Skin of body (tissue), 2 donors: ENCODE data around the gene FAM98C. TPM values are rescaled to one million over a fixed set of nuclear protein-coding genes. Genes with fewer than 3 reads are reported as not detected.
"Not testable (repeated sequence)": the region's sequence is repeated elsewhere in the genome, so short reads cannot be mapped to it uniquely, and the experiment has no call there.

Experiments used
- DNase-seq: peaks from one replicate; lab custom pipeline; 2025; lab: John Stamatoyannopoulos, UW
- total RNA-seq: library from RNA; depleted of rRNA; stranded (reverse); fragments of >200 nt; gene quantifications from one replicate; pipeline ENCODE4 v1.2.3, GENCODE V29; 2014

FAM98C gene
- total RNA-seq, 1 donor from 2014 or later, result 6.2 TPM

DNA sequence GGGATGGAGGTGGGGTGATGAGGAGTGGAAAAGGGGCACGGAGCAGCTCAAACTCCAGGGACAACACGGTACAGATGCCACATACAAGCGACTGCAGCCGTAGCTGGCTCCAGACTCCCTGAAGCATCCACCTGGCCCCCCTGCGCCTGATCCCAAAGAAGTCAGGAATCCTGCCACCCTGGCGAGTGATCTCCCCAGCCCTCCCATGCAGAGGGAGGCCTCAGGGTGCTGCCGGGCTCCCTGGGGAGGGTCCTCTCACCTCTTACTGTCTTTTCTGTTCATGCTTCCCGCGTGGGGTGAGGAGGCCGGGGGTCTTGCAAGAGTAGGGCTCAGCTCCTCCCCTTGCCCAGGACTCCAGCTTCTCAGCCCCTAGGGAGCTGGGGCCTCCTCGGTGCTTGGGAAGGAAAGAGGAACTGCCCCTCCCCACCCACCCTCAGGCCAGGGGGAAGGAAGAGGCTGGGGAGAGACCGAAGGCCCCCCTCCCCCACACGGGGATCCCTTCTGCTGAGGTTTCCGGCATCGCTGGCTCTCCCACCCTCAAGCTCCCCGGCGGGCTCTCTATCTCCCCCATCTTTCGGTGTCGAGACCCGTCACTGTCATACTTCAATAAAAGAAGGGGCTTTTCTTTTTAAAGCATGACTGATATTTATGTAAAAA is 23.0 kb downstream of the FAM98C start, which contains the start of gene RASGRP4:
Gene RASGRP4, minus strand, starts transcription at position 410 of the 657 bp plus-strand sequence. Its CDS starts 128 bp downstream, at position 282.
- DNase-seq, result no peak

DNA sequence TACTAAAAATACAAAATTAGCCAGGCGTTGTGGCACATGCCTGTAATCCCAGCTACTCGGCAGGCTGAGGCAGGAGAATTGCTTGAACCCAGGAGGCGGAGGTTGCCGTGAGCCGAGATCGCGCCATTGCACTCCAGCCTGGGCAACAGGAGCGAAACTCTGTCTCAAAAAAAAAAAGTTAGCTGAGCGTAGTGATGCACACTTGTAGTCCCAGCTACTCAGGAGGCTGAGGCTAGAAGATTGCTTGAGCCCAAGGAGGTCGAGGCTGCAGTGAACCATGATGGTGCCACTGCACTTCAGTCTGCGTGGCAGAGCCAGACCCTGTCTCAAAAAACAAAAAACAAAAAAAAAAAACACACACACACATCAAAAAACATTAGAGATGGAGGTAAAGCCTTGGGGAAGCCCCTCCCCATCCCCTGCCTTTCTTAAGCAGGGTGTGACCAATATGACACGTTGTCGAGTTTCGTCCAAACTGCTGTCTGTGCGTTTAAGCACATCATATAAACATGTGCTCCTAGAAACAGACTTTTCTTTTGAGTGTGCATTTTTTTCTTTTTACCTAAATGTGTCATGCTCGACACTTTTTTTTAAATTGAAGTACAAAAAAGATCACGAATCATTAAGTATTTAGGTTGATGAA is 24.3 kb downstream of the FAM98C start:
- not testable (repeated sequence) for DNase-seq

DNA sequence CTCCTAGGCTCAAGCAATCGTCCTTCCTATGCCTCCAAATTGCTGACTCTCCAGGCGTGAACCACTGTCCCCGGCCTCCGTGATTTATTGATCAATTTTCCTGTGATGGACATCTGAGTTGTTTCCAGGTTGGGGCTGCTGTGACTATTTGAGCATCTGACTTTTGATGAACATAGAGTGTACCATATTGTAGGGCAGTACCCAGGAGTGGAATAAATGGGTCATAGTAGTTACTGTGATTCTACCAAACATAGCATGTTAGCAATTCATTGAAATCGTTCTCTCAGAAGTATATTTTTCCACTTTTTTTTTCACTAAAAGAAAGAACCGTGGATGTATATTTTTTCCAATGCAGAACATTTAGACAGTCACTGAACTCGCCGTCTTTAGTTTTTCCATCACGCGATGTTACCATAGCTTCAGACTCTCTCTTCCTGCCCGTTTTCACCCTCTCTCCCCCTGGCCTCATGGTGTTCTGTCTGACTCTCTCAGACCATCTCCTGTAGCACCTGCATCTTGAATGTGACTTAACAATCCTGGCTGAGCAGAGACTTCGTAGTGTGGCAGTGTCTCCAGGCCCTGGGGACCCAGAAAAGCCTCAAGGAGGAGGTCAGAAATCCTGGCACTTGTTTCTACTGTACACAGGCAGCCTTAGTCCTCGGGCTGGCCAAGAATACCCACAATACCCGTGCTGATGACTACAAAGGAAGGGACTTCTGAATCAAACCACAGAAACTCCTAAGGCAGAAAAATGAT is 26.3 kb downstream of the FAM98C start:
- DNase-seq, result no peak

DNA sequence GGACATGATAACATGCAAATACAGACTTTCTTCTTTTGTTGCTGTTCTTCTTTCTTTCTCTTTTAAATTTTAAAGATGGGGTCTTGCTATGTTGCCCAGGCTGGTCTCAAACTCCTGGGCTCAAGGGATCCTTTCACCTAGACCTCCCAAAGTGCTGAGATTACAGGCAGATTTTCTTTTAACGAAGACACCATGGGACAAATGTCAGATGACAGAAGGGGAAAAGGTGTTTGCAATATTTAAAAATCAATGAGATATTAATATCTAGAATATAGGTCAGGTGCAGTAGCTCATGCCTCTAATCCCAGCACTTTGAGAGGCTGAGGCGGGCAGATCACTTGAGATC is 26.9 kb downstream of the FAM98C start:
- DNase-seq, result no peak

DNA sequence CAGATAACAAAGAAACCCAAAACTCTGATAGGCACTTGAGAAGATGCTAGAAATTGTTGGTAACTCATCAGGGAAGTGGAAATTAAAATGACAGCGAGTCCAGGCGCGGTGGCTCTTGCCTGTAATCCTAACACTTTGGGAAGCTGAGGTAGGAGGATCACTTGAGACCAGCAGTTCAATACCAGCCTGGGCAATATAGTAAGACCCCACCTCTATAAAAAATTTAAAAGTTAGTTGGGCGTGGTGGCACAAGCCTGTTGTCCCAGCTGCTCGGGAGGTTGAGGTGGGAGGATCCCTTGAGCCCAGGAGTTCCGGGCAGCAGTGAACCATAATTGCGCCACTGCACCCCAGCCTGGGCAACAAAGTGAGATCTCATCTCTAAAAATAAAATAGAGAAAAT is 28.0 kb downstream of the FAM98C start:
- no peak for DNase-seq

DNA sequence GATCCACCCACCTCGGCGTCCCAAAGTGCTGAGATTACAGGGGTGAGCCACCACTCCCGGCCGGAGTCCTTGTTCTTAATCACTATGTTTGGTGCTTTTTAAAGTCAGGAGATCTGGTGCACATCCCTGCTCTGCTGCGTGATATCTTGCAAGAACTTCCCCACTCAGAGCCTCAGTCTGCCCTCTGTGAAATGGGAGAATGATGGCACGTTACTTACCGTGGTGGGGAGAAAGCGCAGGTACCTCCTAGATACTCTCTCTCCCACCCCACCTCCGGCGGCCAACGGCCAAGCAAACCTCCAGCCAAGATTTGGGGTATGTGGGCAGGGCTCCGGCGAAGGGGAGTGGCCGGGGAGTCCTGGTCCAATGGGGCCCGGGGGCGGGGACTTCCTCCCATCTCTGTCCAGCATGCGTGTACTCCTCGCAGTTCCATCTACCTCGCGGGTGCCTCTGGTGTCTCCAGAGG is 30.4 kb downstream of the FAM98C start, which contains the start of gene RYR1:
Gene RYR1, plus strand, starts transcription at position 424 of the 466 bp plus-strand sequence. CDS start 139 bp downstream, outside the sequence.
- DNase-seq, result no peak

DNA sequence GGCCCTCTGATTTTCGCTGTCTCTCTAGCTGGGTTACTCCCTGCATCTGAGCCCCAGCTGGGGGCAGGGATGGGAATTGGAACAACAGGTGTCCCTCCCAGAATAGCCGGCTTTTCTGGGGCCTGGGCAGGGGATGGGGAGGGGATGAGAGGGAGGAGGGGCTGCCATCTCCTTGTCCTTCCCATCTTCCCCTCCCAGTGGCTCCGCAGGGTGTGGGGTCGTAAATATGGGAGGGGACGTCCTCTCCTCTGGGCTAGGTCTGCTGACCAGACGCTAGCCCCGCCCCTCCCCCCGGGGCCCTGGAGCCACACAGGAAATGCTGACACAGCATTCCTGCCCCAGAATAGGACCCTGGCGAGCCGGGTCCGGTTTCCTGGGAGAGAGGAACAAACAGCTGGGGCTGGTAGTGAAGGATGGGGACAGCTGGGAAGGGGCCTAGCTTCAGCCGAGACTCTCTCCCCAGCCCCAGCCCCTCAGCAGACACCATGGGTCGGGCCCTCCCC is 31.7 kb downstream of the FAM98C start:
- peak; percentile 26 for DNase-seq

DNA sequence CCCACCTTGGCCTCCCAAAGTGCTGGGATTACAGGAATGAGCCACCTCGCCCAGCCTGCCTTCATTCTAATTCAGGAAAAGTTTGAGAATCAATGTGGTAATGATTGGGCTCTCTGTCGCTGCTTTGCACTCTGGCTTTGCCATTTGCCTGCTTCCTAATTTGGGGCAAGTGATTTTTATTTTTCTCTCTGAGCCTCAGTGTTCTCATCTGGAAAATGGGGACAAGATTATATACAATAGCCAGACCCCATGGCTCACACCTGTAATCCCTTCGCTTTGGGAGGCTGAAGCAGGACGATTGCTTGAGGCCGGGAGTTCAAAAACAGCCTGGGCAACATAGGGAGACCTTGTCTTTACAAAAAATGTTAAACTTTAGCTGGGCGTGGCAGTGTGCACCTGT is 34.4 kb downstream of the FAM98C start:
- no peak for DNase-seq

DNA sequence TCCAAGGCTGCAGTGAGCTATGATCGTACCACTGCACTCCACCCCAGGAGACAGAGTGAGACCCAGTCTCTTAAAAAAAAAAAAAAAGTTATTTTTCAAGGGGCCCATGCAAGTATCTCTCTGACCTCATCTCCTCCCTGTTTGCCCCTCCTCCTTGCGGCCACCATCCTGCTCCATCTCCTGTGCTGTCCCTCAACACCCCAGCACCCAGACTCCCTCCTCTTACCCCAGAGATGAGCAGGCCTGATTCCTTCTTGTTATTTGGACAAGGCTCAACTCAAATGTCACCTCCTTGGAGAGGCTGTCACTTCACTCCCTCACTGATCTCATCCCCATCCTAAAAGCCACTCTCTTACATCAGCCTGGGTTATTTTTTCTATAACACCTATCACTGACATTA is 35.0 kb downstream of the FAM98C start:
- DNase-seq, result no peak

DNA sequence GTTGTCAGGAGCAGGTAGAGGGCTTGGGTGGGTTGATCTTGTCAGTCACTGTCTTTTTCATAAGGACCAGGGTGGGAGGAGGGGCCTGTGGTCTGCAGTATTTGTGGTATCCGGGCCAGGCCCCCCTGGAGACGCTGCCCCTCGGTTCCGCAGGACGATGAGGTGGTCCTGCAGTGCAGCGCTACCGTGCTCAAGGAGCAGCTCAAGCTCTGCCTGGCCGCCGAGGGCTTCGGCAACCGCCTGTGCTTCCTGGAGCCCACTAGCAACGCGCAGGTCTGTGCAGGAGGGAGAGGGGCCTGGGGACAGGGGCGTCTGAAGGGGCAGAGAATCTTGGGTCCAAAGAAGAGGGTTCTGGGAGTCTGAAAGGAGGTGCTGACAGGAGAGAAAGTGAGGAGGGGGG is 37.7 kb downstream of the FAM98C start:
- no peak for DNase-seq

DNA sequence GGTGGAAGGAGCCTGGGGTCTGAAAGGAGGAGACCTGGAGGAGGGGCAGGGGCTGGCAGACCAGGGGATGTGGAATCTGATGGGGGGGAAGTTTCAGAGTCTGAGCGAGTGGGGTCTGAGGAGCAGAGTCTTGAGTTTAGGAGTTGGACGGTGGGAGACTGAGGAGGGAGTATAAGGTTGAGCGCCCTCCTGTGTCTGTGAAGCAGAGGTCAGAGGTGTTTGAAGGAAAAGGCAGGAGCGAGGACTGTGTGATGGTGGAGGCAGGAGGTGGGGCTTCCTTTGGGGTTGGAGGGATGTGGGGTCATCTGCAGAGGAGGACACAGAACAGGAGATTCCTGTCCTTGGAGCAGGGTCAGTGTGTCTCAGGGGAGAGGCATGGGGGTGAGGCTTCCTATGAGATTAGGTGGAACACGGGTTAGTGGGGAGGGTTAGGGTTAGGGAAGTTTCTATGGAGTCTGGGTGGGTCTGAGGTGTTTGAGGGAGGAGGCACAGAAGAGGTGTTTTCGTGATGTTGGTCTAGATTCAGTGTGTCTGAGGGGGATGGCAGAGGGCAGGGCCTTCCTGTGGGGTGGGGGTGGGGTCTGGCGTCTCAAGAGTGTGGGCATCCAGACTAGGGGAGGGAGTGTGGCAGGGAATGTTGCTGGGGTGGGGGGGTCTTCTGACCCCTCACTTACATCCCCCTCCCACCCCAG is 38.9 kb downstream of the FAM98C start:
- no peak for DNase-seq

DNA sequence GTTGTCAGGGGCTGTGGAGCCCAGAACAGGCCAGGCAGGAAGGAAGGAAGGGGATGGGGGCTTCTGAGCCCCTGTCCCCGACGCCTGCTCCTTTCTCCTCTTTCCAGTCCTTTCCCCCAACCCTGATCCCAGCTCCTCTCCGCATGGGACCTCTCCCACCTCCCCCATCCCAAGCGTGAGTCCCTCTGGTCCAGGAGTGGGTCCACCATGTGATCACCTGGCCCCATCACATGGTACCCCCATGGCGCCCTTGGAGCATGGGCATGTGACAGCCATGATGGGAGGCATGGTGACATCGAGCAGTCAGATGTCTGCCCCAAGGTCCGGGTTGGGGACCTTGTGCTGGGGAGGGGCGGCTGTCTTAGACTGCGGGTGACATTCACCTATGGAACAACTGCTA is 39.8 kb downstream of the FAM98C start:
- DNase-seq, result no peak

DNA sequence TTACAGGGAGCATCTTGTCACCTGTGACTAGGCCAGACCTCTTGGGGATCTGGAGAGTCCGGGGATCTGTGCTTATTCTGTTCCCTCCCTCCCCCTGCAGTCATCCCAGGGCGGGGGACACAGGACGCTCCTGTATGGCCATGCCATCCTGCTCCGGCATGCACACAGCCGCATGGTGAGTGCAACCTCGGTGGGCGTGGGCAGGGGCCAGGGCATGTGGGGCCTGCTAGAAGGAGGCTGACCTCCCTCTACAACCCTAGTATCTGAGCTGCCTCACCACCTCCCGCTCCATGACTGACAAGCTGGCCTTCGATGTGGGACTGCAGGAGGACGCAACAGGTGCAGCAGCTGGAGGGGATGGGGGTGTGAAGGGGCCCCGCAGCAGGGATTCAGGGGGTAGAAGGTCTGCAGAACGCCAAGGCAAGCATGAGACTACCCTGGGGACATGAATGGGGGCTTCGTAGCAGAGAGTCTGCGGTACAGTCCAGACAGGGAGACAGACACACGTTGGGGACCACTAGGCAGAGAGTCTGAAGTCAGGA is 40.6 kb downstream of the FAM98C start:
- DNase-seq, result no peak

DNA sequence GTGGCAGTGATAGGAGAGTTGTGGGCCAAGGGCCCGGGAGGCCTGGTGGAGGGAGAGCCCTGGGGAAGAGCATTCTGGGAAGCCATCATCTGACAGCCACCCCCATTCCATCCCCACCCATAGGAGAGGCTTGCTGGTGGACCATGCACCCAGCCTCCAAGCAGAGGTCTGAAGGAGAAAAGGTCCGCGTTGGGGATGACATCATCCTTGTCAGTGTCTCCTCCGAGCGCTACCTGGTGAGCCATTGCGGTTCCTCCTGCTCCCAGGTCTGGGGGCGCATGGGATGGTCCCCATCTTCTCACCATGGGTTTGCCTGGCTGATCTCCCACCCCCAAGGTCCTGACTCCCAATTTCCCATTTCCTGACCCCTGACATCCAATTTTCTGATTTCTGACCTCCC is 41.1 kb downstream of the FAM98C start:
- no peak for DNase-seq

DNA sequence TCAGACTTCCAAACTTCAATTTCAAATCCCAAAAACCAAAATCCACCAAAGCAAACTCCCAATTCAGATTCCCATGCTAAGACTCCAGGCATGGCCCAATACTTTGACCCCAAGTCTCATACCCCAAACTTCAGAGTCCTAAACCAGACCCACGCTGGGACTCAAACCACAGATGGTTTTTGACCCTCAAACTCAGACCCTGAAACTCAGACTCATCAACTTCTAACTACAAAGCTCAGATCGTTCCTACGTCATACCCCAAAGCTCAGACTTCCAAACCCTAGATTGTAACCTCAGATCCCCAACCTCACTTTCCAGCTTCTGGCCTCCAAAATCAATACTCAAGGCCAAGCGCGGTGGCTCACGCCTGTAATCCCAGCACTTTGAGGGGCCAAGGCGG is 42.5 kb downstream of the FAM98C start:
- DNase-seq, result no peak

DNA sequence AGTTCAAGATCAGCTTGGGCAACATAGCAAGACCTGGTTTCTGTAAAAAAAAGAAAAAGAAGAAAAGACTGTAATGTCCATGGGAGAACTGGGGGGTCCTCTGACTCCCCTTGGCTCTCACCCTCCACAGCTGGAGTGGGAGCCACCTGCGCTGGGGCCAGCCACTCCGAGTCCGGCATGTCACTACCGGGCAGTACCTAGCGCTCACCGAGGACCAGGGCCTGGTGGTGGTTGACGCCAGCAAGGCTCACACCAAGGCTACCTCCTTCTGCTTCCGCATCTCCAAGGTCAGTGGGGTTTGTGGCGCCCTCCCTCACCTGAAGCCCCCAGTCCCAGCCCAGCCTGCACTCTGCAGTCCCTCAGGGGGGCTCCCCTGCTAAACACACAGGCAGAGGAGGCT is 45.3 kb downstream of the FAM98C start:
- no peak for DNase-seq

DNA sequence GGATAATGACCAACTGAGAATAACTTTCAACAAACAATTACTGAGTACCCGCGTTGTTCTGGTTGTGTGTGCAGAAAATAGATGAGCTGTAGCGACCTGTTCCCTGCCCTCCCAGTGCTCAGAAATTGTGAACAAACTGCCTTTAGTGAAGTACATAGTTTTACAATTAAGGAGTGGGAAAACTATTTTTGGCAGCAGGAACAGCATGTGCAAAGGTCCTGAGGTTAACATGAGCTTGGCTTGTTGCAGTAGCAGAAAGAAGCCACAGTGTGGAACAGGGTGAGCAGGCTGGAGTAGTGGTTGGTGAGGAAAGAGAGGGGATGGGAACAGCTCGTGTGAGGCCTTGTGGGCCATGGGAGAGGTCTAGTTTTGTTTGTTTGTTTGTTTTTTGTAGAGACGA is 46.6 kb downstream of the FAM98C start:
- no peak for DNase-seq

DNA sequence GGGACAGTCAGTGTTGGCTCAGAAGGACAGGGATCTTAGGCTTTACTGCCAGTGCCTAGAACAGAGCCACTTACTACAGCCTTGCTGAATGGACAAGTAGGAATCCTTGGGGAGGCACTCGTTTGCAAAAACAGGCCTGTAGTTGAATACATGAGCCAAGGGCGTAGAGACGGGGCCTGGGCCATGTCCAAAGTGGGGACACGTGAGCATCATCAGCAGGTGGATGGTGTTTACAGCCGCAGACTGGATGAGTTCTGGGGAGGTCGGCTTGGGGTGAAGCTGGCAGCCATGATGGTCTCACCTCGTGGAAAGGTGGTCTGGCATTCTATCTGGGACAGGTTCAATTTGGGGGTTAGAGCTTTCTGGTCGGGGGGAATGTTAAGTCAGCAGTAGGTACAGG is 48.1 kb downstream of the FAM98C start:
- DNase-seq, result no peak

DNA sequence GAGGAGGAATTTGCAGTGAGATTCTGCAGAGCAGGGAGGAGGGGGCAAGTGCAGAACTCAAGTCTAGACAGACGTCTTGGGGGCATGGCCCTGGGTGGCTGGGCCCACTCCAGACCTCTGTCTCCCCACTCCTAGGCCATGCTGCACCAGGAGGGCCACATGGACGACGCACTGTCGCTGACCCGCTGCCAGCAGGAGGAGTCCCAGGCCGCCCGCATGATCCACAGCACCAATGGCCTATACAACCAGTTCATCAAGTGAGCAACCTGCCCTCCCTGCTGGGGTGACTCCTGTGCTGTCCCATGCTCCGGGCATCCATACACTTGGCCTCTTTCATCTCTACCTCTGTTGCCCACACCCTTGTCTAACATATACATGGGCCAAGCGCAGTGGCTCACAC is 48.7 kb downstream of the FAM98C start:
- DNase-seq, result no peak

DNA sequence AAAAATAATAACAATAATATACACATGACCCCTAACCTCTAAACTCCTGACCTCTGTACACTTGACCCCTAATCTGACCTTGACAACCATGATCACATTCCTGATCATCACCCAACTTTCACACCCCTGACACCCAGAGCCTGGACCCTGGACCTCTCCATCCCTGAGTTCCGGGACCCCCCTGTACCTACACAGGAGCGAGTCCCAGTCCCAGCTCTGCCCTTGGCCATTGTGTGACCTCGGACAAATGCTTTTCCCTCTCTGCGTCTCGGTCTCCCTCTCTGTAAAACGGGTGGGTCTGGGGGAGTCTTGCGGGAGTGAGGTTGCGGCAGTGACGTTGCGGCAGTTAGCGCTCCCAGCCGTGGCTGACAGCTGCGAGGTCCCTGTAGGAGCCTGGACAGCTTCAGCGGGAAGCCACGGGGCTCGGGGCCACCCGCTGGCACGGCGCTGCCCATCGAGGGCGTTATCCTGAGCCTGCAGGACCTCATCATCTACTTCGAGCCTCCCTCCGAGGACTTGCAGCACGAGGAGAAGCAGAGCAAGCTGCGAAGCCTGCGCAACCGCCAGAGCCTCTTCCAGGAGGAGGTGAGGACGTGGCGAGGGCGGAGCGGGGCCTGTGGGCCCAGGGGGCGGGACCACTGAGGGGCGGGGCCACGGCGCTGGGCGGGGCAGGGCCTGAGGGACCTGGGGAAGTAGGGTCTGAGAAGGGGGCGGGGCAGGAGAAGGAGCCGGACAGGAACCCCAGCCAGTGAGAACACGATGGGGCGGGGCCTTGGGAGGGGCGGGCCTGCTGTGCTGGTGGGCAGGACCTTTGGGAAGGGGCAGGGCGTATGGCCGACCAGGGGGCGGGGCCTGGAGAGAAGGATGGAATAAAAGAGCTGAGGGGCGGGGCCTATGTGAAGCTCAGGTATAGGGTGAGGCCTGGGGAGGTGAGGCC is 49.8 kb downstream of the FAM98C start:
- DNase-seq, result no peak
